Measurements from ENCODE around the gene LGALS4.
A peak's percentile ranks its signal among the peaks of the same experiment; 100 is the strongest.
"Not testable (repeated sequence)": the region's sequence is repeated elsewhere in the genome, so short reads cannot be mapped to it uniquely, and the experiment has no call there.

Gene LGALS4, protein sequence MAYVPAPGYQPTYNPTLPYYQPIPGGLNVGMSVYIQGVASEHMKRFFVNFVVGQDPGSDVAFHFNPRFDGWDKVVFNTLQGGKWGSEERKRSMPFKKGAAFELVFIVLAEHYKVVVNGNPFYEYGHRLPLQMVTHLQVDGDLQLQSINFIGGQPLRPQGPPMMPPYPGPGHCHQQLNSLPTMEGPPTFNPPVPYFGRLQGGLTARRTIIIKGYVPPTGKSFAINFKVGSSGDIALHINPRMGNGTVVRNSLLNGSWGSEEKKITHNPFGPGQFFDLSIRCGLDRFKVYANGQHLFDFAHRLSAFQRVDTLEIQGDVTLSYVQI

DNA sequence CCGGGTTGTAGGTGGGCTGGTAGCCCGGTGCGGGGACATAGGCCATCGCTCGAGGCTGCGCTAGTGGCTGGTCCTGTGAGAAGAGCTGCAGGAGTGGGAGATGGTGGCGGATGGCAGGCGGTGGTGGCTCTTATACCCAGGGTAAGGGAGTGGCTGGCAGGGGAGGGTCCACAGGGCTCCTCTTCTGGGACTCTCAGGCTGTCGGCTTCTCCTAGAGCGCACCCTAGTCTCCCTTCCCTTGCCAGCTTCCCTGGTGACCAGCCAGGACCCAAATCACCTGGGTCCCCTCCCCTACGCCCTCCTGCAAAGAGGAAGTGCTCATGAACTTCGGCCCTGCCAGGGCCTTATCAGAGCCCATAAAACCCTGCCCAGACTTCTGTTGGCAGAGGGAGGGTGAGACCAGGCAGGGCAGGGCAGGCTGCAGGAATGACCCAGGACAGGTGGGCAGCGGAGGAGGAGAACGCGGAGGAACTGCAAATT, at the start of gene LGALS4:
Gene LGALS4, minus strand, starts transcription at position 105 of the 480 bp plus-strand sequence. Its CDS starts 59 bp downstream, at position 46.
- H3K4me3 ChIP-seq (ENCODE audit: low read depth in 1 of 5, low read length in 5 of 5) = no peak within 1 kb of the TSS

DNA sequence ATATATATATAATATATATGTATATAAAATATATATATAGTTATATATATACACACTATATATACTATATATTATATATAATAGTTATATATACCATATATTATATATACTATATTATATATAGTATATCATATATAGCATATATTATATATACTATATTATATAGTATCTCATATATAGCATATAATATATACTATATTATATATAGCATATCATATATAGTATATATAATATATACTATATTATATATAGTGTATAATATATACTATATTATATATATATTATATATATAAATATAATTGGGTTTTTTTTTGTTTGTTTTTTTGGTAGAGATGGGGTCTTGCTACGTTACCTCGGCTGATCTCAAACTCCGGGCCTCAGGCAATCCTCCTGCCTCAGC, 48.6 kb upstream of the LGALS4 start:
- H3K27me3 ChIP-seq (ENCODE audit: control insufficient read depth in 5 of 5, insufficient read depth in 4 of 5, low read length in 5 of 5) = no peaks in the 10 kb centered on the region
- peaks cover 2 to 32% (median 29%) of the 10 kb centered on the region in 5 donors for H3K4me1 ChIP-seq (ENCODE audit: control insufficient read depth in 5 of 5, insufficient read depth in 5 of 5, low read length in 5 of 5)
- no peak overlapping the region for H3K9ac ChIP-seq (ENCODE audit: low read length in 5 of 5)
- H3K27ac ChIP-seq (ENCODE audit: low read depth, low read length) = no peak overlapping the region
- H3K36me3 ChIP-seq (ENCODE audit: control insufficient read depth in 5 of 5, insufficient read depth in 5 of 5, low read length in 5 of 5) = no peaks in the 10 kb centered on the region
- no peak overlapping the region for H3K4me3 ChIP-seq (ENCODE audit: low read depth in 1 of 5, low read length in 5 of 5)
- no peaks in the 10 kb centered on the region for H3K9me3 ChIP-seq (ENCODE audit: control insufficient read depth in 5 of 5, low read length in 5 of 5)

More for the DNA sequence above, at the start of gene LGALS4:
- Histone ChIP-seq H3K36me3 (ENCODE audit: control insufficient read depth in 5 of 5, insufficient read depth in 5 of 5, low read length in 5 of 5) (peaks cover 0 to 37% (median 35%) of the 10 kb centered on the region in 5 donors), H3K27ac (ENCODE audit: low read depth, low read length) (no peak within 1 kb of the TSS), H3K9me3 (ENCODE audit: control insufficient read depth in 5 of 5, low read length in 5 of 5) (no peaks in the 10 kb centered on the region), H3K4me1 (ENCODE audit: control insufficient read depth in 5 of 5, insufficient read depth in 5 of 5, low read length in 5 of 5) (no peaks in the 10 kb centered on the region), H3K27me3 (ENCODE audit: control insufficient read depth in 5 of 5, insufficient read depth in 4 of 5, low read length in 5 of 5) (no peaks in the 10 kb centered on the region), H3K9ac (ENCODE audit: low read length in 5 of 5) (no peak within 1 kb of the TSS)

DNA sequence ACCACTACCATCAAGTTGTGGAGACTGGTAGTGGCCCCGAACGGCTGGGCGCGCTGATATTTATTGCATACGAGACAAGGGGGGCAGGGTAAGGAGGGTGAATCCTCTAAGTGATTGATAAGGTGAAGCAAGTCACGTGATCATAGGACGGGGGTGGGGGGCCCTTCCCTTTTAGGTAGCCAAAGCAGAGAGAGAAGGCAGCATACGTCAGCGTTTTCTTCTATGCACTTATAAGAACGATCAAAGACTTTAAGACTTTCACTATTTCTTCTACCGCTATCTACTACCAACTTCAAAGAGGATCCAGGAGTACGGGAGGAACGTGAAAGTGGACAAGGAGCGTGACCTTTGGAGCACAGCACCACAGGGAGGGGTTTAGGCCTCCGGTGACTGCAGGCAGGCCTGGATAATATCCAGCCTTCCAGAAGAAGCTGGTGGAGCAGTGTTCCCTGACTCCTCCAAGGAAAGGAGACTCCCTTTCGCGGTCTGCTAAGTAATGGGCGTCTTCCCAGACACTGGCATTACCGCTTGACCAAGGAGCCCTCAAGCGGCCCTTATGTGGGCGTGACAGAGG, 47.0 kb upstream of the LGALS4 start:
- not testable (repeated sequence) for H3K9me3 ChIP-seq (ENCODE audit: control insufficient read depth in 5 of 5, low read length in 5 of 5); H3K36me3 ChIP-seq (ENCODE audit: control insufficient read depth in 5 of 5, insufficient read depth in 5 of 5, low read length in 5 of 5); H3K27me3 ChIP-seq (ENCODE audit: control insufficient read depth in 5 of 5, insufficient read depth in 4 of 5, low read length in 5 of 5); H3K4me3 ChIP-seq (ENCODE audit: low read depth in 1 of 5, low read length in 5 of 5); H3K9ac ChIP-seq (ENCODE audit: low read length in 5 of 5); H3K27ac ChIP-seq (ENCODE audit: low read depth, low read length)
- peaks cover 2 to 24% (median 23%) of the 10 kb centered on the region in 5 donors for H3K4me1 ChIP-seq (ENCODE audit: control insufficient read depth in 5 of 5, insufficient read depth in 5 of 5, low read length in 5 of 5)

DNA sequence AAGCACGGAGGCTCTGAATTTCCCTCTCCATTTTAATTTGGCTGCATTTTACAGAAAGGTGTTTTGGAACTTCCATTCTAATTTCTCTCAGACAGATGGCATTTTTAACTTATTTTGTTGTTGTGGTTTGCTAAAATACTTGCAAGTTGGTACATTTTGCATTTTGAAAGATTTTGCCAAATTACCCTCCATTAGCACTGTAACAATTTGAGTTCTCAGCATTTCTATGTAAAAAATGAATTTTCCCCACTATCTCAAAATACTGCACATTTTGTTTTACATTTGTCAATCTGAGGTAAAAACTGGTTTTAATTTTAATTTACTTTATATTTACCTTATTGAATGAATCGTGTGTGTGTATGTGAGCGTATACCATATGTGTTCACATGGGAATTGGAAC, 44.1 kb upstream of the LGALS4 start:
- Histone ChIP-seq H3K27ac (ENCODE audit: low read depth, low read length) (no peak overlapping the region), H3K4me1 (ENCODE audit: control insufficient read depth in 5 of 5, insufficient read depth in 5 of 5, low read length in 5 of 5) (peaks cover 3 to 19% (median 12%) of the 10 kb centered on the region in 5 donors), H3K9ac (ENCODE audit: low read length in 5 of 5) (no peak overlapping the region), H3K27me3 (ENCODE audit: control insufficient read depth in 5 of 5, insufficient read depth in 4 of 5, low read length in 5 of 5) (no peaks in the 10 kb centered on the region), H3K36me3 (ENCODE audit: control insufficient read depth in 5 of 5, insufficient read depth in 5 of 5, low read length in 5 of 5) (no peaks in the 10 kb centered on the region), H3K4me3 (ENCODE audit: low read depth in 1 of 5, low read length in 5 of 5) (no peak overlapping the region), H3K9me3 (ENCODE audit: control insufficient read depth in 5 of 5, low read length in 5 of 5) (no peaks in the 10 kb centered on the region)

DNA sequence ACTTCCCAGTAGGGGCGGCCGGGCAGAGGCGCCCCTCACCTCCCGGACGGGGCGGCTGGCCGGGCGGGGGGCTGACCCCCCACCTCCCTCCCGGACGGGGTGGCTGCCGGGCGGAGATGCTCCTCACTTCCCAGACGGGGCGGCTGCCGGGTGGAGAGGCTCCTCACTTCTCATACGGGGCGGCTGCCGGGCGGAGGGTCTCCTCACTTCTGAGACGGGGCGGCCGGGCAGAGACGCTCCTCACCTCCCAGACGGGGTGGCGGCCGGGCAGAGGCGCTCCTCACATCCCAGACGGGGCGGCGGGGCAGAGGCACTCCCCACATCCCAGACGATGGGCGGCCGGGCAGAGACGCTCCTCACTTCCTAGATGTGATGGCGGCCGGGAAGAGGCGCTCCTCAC, 43.0 kb upstream of the LGALS4 start:
- H3K27ac ChIP-seq (ENCODE audit: low read depth, low read length); H3K4me3 ChIP-seq (ENCODE audit: low read depth in 1 of 5, low read length in 5 of 5); H3K9ac ChIP-seq (ENCODE audit: low read length in 5 of 5); H3K9me3 ChIP-seq (ENCODE audit: control insufficient read depth in 5 of 5, low read length in 5 of 5); H3K36me3 ChIP-seq (ENCODE audit: control insufficient read depth in 5 of 5, insufficient read depth in 5 of 5, low read length in 5 of 5); H3K27me3 ChIP-seq (ENCODE audit: control insufficient read depth in 5 of 5, insufficient read depth in 4 of 5, low read length in 5 of 5): not testable (repeated sequence)
- H3K4me1 ChIP-seq (ENCODE audit: control insufficient read depth in 5 of 5, insufficient read depth in 5 of 5, low read length in 5 of 5) = peaks cover 3 to 25% (median 20%) of the 10 kb centered on the region in 5 donors

DNA sequence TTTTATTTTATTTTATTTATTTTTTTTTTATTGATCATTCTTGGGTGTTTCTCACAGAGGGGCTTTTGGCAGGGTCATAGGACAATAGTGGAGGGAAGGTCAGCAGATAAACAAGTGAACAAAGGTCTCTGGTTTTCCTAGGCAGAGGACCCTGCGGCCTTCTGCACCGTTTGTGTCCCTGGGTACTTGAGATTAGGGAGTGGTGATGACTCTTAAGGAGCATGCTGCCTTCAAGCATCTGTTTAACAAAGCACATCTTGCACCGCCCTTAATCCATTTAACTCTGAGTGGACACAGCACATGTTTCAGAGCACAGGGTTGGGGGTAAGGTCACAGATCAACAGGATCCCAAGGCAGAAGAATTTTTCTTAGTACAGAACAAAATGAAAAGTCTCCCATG, 42.2 kb upstream of the LGALS4 start:
- H3K4me1 ChIP-seq (ENCODE audit: control insufficient read depth in 5 of 5, insufficient read depth in 5 of 5, low read length in 5 of 5) = peaks cover 9 to 25% (median 22%) of the 10 kb centered on the region in 5 donors
- H3K9me3 ChIP-seq (ENCODE audit: control insufficient read depth in 5 of 5, low read length in 5 of 5); H3K4me3 ChIP-seq (ENCODE audit: low read depth in 1 of 5, low read length in 5 of 5); H3K9ac ChIP-seq (ENCODE audit: low read length in 5 of 5); H3K27me3 ChIP-seq (ENCODE audit: control insufficient read depth in 5 of 5, insufficient read depth in 4 of 5, low read length in 5 of 5); H3K36me3 ChIP-seq (ENCODE audit: control insufficient read depth in 5 of 5, insufficient read depth in 5 of 5, low read length in 5 of 5); H3K27ac ChIP-seq (ENCODE audit: low read depth, low read length): not testable (repeated sequence)

DNA sequence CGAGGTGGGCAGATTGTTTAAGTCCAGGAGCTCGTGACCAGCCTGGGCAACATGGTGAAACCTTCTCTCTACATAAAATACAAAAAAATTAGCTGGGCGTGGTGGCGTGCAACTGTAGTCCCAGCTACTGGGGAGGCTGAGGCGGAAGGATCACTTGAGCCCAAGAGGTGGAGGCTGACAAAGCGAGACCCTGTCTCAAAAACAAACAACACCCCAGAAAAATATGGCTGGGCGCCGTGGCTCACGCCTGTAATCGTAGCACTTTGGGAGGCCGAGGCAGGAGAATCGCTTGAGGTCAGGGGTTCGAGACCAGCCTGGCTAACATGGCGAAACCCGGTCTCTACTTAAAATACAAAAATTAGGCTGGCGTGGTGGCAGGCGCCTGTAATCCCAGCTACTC, 40.5 kb upstream of the LGALS4 start:
- Histone ChIP-seq H3K27ac (ENCODE audit: low read depth, low read length) (peak overlapping the region; percentile 93), H3K4me3 (ENCODE audit: low read depth in 1 of 5, low read length in 5 of 5) (peak overlapping the region in 2 of 5 donors; percentile 80 to 89), H3K9ac (ENCODE audit: low read length in 5 of 5) (peak overlapping the region in 1 of 5 donors; percentile 90)

DNA sequence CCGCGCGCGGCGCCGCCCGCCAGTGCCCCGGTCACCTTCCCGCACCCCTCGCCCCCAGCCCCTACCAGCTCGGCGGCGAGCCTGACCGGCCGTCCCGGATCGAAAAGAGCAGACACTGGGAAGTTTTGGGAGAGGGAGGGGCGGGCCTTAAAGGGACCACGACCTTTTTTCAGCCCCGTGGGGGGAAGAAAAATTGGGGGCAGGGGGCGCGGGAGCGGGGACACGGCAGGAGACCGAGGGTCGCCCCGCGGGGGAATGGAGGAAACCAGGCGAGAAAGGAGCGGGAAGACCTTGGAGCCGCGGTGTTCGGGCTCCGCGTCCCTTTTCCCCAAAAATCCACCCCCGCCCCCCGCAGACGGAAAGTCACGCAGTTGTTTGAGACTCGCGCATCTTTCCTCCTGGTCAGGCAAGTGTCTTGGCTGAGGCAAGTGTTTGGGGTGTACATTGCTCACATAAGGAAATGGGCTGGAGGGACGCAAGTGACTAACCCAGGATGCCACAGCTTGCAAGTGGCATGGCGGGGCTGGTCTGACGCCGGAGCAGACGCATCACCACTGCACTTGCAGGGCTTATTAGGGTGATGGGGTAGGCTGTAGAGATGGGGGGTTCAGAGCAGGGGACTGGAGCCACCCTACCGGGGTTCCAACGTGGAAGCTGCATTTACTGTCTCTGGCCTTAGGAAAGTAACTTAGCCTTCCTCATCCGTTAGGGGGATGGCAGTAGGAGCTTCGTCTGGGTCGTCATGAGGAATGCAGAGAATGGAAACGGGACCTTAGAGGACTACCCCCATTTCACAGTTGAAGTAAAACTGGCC, 39.7 kb upstream of the LGALS4 start:
- Histone ChIP-seq H3K27ac (ENCODE audit: low read depth, low read length) (peak overlapping the region; percentile 93), H3K9ac (ENCODE audit: low read length in 5 of 5) (peak overlapping the region in 4 of 5 donors; percentile 83 to 90 (median 88)), H3K9me3 (ENCODE audit: control insufficient read depth in 5 of 5, low read length in 5 of 5) (no peaks in the 10 kb centered on the region), H3K27me3 (ENCODE audit: control insufficient read depth in 5 of 5, insufficient read depth in 4 of 5, low read length in 5 of 5) (no peaks in the 10 kb centered on the region), H3K4me3 (ENCODE audit: low read depth in 1 of 5, low read length in 5 of 5) (peak overlapping the region; percentile 70 to 89 (median 79)), H3K4me1 (ENCODE audit: control insufficient read depth in 5 of 5, insufficient read depth in 5 of 5, low read length in 5 of 5) (peaks cover 14 to 38% (median 36%) of the 10 kb centered on the region in 5 donors), H3K36me3 (ENCODE audit: control insufficient read depth in 5 of 5, insufficient read depth in 5 of 5, low read length in 5 of 5) (peaks cover 0 to 4% (median 3%) of the 10 kb centered on the region in 5 donors)

More for the DNA sequence above, 40.5 kb upstream of the LGALS4 start:
- H3K27me3 ChIP-seq (ENCODE audit: control insufficient read depth in 5 of 5, insufficient read depth in 4 of 5, low read length in 5 of 5) = no peaks in the 10 kb centered on the region
- H3K9me3 ChIP-seq (ENCODE audit: control insufficient read depth in 5 of 5, low read length in 5 of 5) = no peaks in the 10 kb centered on the region
- H3K4me1 ChIP-seq (ENCODE audit: control insufficient read depth in 5 of 5, insufficient read depth in 5 of 5, low read length in 5 of 5) = peaks cover 12 to 33% (median 30%) of the 10 kb centered on the region in 5 donors
- H3K36me3 ChIP-seq (ENCODE audit: control insufficient read depth in 5 of 5, insufficient read depth in 5 of 5, low read length in 5 of 5) = no peaks in the 10 kb centered on the region

DNA sequence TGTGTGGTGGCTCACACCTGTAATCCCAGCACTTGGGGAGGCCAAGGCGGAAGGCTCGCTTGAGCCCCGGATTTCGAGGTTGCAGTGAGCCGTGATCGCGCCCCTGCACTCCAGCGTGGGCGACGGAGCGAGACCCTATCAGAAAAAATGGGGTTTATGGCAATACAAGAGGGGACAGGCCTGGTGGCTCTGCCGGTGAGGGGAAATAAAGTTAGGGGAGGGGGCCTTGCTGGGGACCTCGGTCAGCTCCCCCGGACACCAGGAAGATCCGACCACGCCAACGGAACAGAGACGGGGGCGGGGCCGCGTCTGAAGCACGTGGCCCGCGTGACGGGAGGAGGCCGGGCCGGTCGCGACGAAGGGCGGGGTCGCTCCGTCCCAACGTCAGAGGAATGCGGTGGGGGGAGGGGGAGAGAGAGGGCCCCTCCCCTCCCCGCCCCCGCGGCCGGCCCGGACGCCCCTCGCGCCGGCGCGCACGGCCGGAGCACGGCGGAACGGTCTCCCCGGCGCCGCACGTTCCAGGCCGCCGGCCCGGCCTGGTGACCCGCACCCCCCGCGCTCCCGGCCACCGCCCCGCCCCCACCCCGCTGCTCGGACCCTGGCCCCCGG, 39.0 kb upstream of the LGALS4 start:
- H3K27me3 ChIP-seq (ENCODE audit: control insufficient read depth in 5 of 5, insufficient read depth in 4 of 5, low read length in 5 of 5) = no peaks in the 10 kb centered on the region
- H3K27ac ChIP-seq (ENCODE audit: low read depth, low read length) = peak overlapping the region; percentile 96
- peaks cover 16 to 44% (median 40%) of the 10 kb centered on the region in 5 donors for H3K4me1 ChIP-seq (ENCODE audit: control insufficient read depth in 5 of 5, insufficient read depth in 5 of 5, low read length in 5 of 5)
- H3K4me3 ChIP-seq (ENCODE audit: low read depth in 1 of 5, low read length in 5 of 5) = peak overlapping the region; percentile 54 to 91 (median 80)
- H3K9ac ChIP-seq (ENCODE audit: low read length in 5 of 5) = peak overlapping the region; percentile 68 to 90 (median 87)
- peaks cover 0 to 11% (median 10%) of the 10 kb centered on the region in 5 donors for H3K36me3 ChIP-seq (ENCODE audit: control insufficient read depth in 5 of 5, insufficient read depth in 5 of 5, low read length in 5 of 5)
- H3K9me3 ChIP-seq (ENCODE audit: control insufficient read depth in 5 of 5, low read length in 5 of 5) = no peaks in the 10 kb centered on the region
